ENCODE data around the gene UROD.
"Not testable (repeated sequence)": the region's sequence is repeated elsewhere in the genome, so short reads cannot be mapped to it uniquely, and the experiment has no call there.

The UROD gene

GRCh38 chr1:44985747-44986359, 26.2 kb upstream of the UROD start:
- DNase-seq (ENCODE audit: low read depth), result peak; percentile 7
- no peak for TF ChIP-seq CTCF (IDR thresholded peaks at IDR 0.05; ENCODE audit: low read length, missing control alignments)
- peak overlapping the region; percentile 93 for H3K4me3 ChIP-seq (replicated peaks; ENCODE audit: low read depth, low read length)

- H3K4me3 ChIP-seq (replicated peaks; ENCODE audit: low read depth, low read length), result no peak overlapping the region
- DNase-seq (ENCODE audit: low read depth), result no peak
- no peak for TF ChIP-seq CTCF (IDR thresholded peaks at IDR 0.05; ENCODE audit: low read length, missing control alignments)
These were observed 23.4 kb upstream of the UROD start for GRCh38 chr1:44988531-44989156.

GRCh38 chr1:44994309-44994898, 17.6 kb upstream of the UROD start:
- H3K4me3 ChIP-seq (replicated peaks; ENCODE audit: low read depth, low read length), result no peak overlapping the region
- no peak for TF ChIP-seq CTCF (IDR thresholded peaks at IDR 0.05; ENCODE audit: low read length, missing control alignments)
- DNase-seq (ENCODE audit: low read depth), result no peak

- TF ChIP-seq CTCF (IDR thresholded peaks at IDR 0.05; ENCODE audit: low read length, missing control alignments), result no peak
- DNase-seq (ENCODE audit: low read depth), result no peak
- H3K4me3 ChIP-seq (replicated peaks; ENCODE audit: low read depth, low read length), result no peak overlapping the region
These were observed 16.4 kb upstream of the UROD start for GRCh38 chr1:44995467-44996238.

- TF ChIP-seq CTCF (IDR thresholded peaks at IDR 0.05; ENCODE audit: low read length, missing control alignments), result no peak
- DNase-seq (ENCODE audit: low read depth), result no peak
These were observed 12.8 kb upstream of the UROD start for GRCh38 chr1:44999232-44999631.

GRCh38 chr1:45001011-45001481, 11.0 kb upstream of the UROD start:
- TF ChIP-seq CTCF (IDR thresholded peaks at IDR 0.05; ENCODE audit: low read length, missing control alignments), result no peak
- no peak for DNase-seq (ENCODE audit: low read depth)
- H3K4me3 ChIP-seq (replicated peaks; ENCODE audit: low read depth, low read length), result no peak overlapping the region

More at GRCh38 chr1:44999232-44999631, 12.8 kb upstream of the UROD start:
- H3K4me3 ChIP-seq (replicated peaks; ENCODE audit: low read depth, low read length), result no peak overlapping the region

- not testable (repeated sequence) for DNase-seq (ENCODE audit: low read depth); H3K4me3 ChIP-seq (replicated peaks; ENCODE audit: low read depth, low read length)
These were observed 10.5 kb upstream of the UROD start for GRCh38 chr1:45001576-45001975.

All from fibroblast of pulmonary artery (primary cell).